Measurements from ENCODE around the gene PEF1. TPM values are rescaled to one million over a fixed set of nuclear protein-coding genes. Genes with fewer than 3 reads are reported as not detected.
A peak's percentile ranks its signal among the peaks of the same experiment; 100 is the strongest.

Gene PEF1
- total and polyA plus RNA-seq, 5 experiments from 2014 or later = 35.3 to 87.3 (median 60.6) TPM

- H3K4me3 Mint-ChIP-seq = no peak overlapping the region
- peak overlapping the region in 1 of 10 donors; percentile 61 for H3K27ac Mint-ChIP-seq
- no peaks in the 10 kb centered on the region for H3K27me3 Mint-ChIP-seq
- H3K36me3 Mint-ChIP-seq = peaks cover 0 to 67% (median 11%) of the 10 kb centered on the region in 3 donors
- POLR2A ChIA-PET = interaction anchor here (1.5 kb wide), 1 partner anchor 11 kb away, joined by 4 read pairs; the partner anchor contains the start of gene PEF1
- DNase-seq (no peak), ATAC-seq (no peak)
- peaks cover 0 to 22% (median 18%) of the 10 kb centered on the region in 4 donors for H3K4me1 Mint-ChIP-seq
- no peaks in the 10 kb centered on the region for H3K9me3 Mint-ChIP-seq
Observed at GRCh38 chr1:31633117-31633516, 11.6 kb downstream of the PEF1 start.

- Mint-ChIP-seq H3K36me3 (peaks cover 0 to 69% (median 11%) of the 10 kb centered on the region in 3 donors), H3K27me3 (no peaks in the 10 kb centered on the region), H3K4me3 (no peak overlapping the region), H3K27ac (peak overlapping the region in 1 of 10 donors; percentile 61), H3K9me3 (no peaks in the 10 kb centered on the region), H3K4me1 (peaks cover 0 to 22% (median 14%) of the 10 kb centered on the region in 4 donors)
- POLR2A ChIA-PET = interaction anchor here (1.5 kb wide), 1 partner anchor 12 kb away, joined by 4 read pairs; the partner anchor contains the start of gene PEF1
- ATAC-seq (no peak), DNase-seq (no peak)
Observed at GRCh38 chr1:31632649-31633048, 12.0 kb downstream of the PEF1 start.

GRCh38 chr1:31628931-31629556 is 15.6 kb downstream of the PEF1 start:
- Mint-ChIP-seq H3K27me3 (no peaks in the 10 kb centered on the region), H3K4me3 (no peak overlapping the region), H3K4me1 (peaks cover 0 to 3% (median 0%) of the 10 kb centered on the region in 4 donors), H3K9me3 (no peaks in the 10 kb centered on the region), H3K27ac (peak overlapping the region in 2 of 10 donors; percentile 1 to 16), H3K36me3 (peaks cover 0 to 65% (median 11%) of the 10 kb centered on the region in 3 donors)
- DNase-seq (no peak), ATAC-seq (no peak)
- POLR2A ChIA-PET = no interaction called here

DNA sequence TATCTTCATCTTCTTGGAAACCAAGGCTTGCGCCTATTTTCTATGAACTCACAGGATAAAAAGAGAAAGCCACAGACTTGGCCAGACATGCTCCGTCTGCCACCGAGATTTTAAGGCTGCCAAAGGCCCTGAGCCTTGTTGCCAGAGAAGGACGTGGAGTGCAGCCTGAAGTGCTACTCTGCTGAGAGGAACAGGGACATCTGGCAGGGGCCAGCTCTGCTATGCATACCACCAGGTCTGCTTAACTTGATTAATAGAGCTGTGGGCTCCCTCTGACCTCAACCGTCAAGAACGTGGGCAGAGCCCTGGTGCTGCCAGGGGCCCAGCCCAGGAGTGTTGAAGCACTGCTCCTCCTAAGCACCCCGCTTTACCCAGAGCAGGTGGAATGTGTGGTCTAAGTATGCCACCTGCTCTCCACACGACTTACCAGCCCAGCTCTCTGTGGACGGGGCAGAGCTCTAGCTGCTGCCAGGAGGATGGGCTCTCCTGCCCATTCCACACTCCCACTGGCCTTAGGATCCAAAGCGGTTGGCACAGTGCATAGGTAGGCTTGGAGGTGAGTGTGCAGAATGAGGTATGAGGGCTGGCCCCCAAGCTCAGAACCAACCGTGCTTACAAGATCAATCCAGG is 16.6 kb downstream of the PEF1 start:
- H3K27me3 Mint-ChIP-seq = no peaks in the 10 kb centered on the region
- ATAC-seq (no peak), DNase-seq (no peak)
- H3K4me3 Mint-ChIP-seq = no peak overlapping the region
- POLR2A ChIA-PET = no interaction called here
- peak overlapping the region in 1 of 10 donors; percentile 55 for H3K27ac Mint-ChIP-seq
- H3K4me1 Mint-ChIP-seq = peaks cover 0 to 3% (median under 1%) of the 10 kb centered on the region in 4 donors
- no peaks in the 10 kb centered on the region for H3K9me3 Mint-ChIP-seq
- peaks cover 0 to 56% (median 14%) of the 10 kb centered on the region in 3 donors for H3K36me3 Mint-ChIP-seq

DNA sequence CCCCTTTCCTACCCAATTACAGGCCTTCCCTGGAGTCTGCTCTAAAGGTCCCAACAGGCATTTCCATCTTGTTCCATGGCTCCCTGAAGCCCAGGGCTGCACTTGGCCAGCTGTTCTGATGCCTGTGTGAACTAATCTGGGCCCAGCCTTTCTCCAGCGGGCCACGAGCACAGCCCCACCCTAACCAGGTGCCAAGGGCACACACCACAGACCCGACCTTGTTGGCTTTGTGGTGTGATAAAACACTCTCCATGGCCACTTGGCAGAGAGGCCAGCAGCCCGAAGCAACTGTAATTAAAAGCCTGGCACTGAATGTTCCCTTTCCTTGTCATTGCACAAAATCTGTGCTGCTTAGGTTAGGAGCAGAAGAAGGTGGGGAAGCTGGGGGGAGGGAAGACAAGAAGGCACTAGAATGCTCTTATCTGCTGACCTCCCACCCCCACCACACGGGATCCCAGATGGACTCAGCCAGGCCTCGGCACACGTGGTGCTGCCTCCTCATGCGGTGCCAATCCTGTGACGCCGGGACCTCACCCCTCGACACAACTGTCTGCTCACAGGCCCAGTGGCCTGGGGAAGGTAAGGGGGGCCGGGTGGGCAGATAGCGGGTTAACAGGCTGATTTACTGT is 17.3 kb downstream of the PEF1 start:
- peaks cover 0 to 51% (median 14%) of the 10 kb centered on the region in 3 donors for H3K36me3 Mint-ChIP-seq
- no peaks in the 10 kb centered on the region for H3K27me3 Mint-ChIP-seq
- POLR2A ChIA-PET = no interaction called here
- peaks cover 0 to 3% (median under 1%) of the 10 kb centered on the region in 4 donors for H3K4me1 Mint-ChIP-seq
- ATAC-seq (no peak), DNase-seq (no peak)
- H3K27ac Mint-ChIP-seq = peak overlapping the region in 1 of 10 donors; percentile 67
- no peaks in the 10 kb centered on the region for H3K9me3 Mint-ChIP-seq
- no peak overlapping the region for H3K4me3 Mint-ChIP-seq

GRCh38 chr1:31626223-31627207 is 18.2 kb downstream of the PEF1 start:
- Mint-ChIP-seq H3K4me1 (peaks cover 0 to 3% (median under 1%) of the 10 kb centered on the region in 4 donors), H3K4me3 (no peak overlapping the region), H3K36me3 (peaks cover 0 to 44% (median 13%) of the 10 kb centered on the region in 3 donors), H3K9me3 (no peaks in the 10 kb centered on the region), H3K27me3 (no peaks in the 10 kb centered on the region), H3K27ac (peak overlapping the region in 1 of 10 donors; percentile 67)
- no peak for ATAC-seq
- peak in 1 of 10 donors; percentile 50 for DNase-seq
- POLR2A ChIA-PET = no interaction called here

DNA sequence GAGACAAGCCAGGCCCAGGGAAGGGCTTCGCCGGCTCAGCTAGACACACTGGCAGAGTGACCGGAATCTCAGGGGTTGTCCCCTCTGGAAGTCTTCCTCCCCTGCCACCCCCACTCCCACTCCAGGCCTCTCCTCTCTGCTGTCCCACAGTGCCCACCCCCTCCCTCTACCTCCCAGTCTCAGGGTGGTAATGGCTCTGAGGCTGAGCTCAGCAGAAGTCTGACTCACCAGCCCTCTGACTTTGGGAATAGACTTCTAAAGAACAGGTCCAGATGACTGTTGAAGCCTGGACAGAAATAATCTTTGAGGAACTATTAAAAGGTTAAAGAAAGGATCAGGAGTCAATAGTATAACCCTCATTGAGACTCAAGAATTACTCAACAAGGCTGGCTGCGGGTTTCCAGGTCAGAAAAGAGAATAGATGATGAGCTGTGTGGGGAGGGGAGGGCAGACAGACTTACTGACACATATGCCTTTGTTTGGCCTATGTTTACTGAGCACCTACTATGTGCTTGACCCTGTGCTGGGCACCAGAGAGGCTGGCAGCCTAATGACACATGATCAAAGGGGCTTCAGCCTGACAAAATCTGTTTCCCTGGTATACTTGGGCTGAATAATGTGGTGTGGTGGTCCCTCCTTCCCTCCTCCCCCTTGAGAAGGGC is 19.0 kb downstream of the PEF1 start:
- Mint-ChIP-seq H3K27me3 (no peaks in the 10 kb centered on the region), H3K4me3 (peak overlapping the region in 1 of 10 donors; percentile 3), H3K4me1 (peaks cover 0 to 3% (median under 1%) of the 10 kb centered on the region in 4 donors), H3K9me3 (no peaks in the 10 kb centered on the region), H3K27ac (peak overlapping the region in 1 of 10 donors; percentile 79), H3K36me3 (peaks cover 0 to 36% (median 9%) of the 10 kb centered on the region in 3 donors)
- peak in 1 of 10 donors; percentile 34 for DNase-seq
- POLR2A ChIA-PET = no interaction called here
- ATAC-seq = no peak

GRCh38 chr1:31624731-31625514 is 19.8 kb downstream of the PEF1 start:
- ATAC-seq = no peak
- Mint-ChIP-seq H3K9me3 (no peaks in the 10 kb centered on the region), H3K4me1 (peaks cover 0 to 3% (median under 1%) of the 10 kb centered on the region in 4 donors), H3K27ac (peak overlapping the region in 4 of 10 donors; percentile 18 to 76 (median 57)), H3K27me3 (no peaks in the 10 kb centered on the region), H3K4me3 (no peak overlapping the region), H3K36me3 (peaks cover 0 to 29% (median 8%) of the 10 kb centered on the region in 3 donors)
- POLR2A ChIA-PET = no interaction called here
- DNase-seq = peak in 1 of 10 donors; percentile 43

DNA sequence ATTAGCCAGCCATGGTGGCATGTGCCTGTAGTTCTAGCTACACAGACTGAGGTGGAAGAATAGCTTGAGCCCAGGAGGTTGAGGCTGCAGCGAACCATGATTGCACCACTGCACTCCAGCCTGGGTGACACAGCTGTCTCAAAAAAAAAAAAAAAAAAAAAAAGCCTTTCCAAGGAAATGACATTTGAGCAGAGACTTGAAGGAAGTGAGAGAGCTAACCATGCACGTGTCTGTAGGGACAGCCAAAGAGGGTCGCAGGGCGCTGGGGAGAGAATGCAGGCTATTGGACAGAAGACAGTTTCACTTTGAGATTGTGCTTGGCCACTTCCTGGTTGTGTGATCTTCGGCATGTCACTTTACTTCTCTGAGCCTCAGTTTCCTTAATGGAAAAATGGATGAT is 20.4 kb downstream of the PEF1 start:
- H3K4me3 Mint-ChIP-seq = no peak overlapping the region
- POLR2A ChIA-PET = no interaction called here
- DNase-seq (peak in 1 of 10 donors; percentile 21), ATAC-seq (no peak)
- no peaks in the 10 kb centered on the region for H3K9me3 Mint-ChIP-seq
- peak overlapping the region in 4 of 10 donors; percentile 18 to 66 (median 57) for H3K27ac Mint-ChIP-seq
- H3K4me1 Mint-ChIP-seq = peaks cover 0 to 3% (median 2%) of the 10 kb centered on the region in 4 donors
- H3K27me3 Mint-ChIP-seq = peaks cover 2 to 5% (median 3%) of the 10 kb centered on the region in 5 donors
- peaks cover 0 to 22% (median 3%) of the 10 kb centered on the region in 3 donors for H3K36me3 Mint-ChIP-seq

- peak in 1 of 10 donors; percentile 32 for DNase-seq
- H3K9me3 Mint-ChIP-seq = no peaks in the 10 kb centered on the region
Observed at GRCh38 chr1:31623365-31623764, 21.3 kb downstream of the PEF1 start.

More at GRCh38 chr1:31623365-31623764, 21.3 kb downstream of the PEF1 start:
- peaks cover 0 to 13% (median 2%) of the 10 kb centered on the region in 3 donors for H3K36me3 Mint-ChIP-seq
- no peak for ATAC-seq
- H3K4me3 Mint-ChIP-seq = no peak overlapping the region
- H3K27me3 Mint-ChIP-seq = peaks cover 2 to 14% (median 7%) of the 10 kb centered on the region in 5 donors
- peaks cover 0 to 7% (median 2%) of the 10 kb centered on the region in 4 donors for H3K4me1 Mint-ChIP-seq
- POLR2A ChIA-PET = no interaction called here
- H3K27ac Mint-ChIP-seq = peak overlapping the region in 1 of 10 donors; percentile 66

Data from naive thymus-derived CD8-positive, alpha-beta T cell (primary cell).